Lung (tissue), 12 donors: ENCODE measurements around the gene ZNF726. TPM values are rescaled to one million over a fixed set of nuclear protein-coding genes. Genes with fewer than 3 reads are reported as not detected.

Experiments used
- ATAC-seq: fragments of 200-7000 bp; cut with Tn5 transposase; one replicate; pipeline ENCODE4 v1.9.1; 2020; ENCODE audit warnings: moderate number of reproducible peaks; ENCODE audit not compliant: insufficient read depth, low FRiP score
- DNase-seq, 3 donors: peaks; one replicate each; pipeline ENCODE4 v3.0.0-alpha.2; 2013 to 2017
- H3K27ac ChIP-seq, 2 donors: one replicate each; pipeline ENCODE4 v1.5.1; 2013; ENCODE audit warnings: mild to moderate bottlenecking in 2 of 2, moderate library complexity in 2 of 2, control low read depth in 1 of 2, inconsistent platforms in 1 of 2, low read depth in 1 of 2, low read length in 1 of 2
- H3K27me3 ChIP-seq, 3 donors: one replicate each; pipeline ENCODE4 v1.5.1; 2013; ENCODE audit warnings: low read length in 2 of 3; ENCODE audit not compliant: control insufficient read depth in 3 of 3, insufficient read depth in 3 of 3
- H3K36me3 ChIP-seq, 4 donors: one replicate each; pipeline ENCODE4 v1.5.1; 2013; ENCODE audit warnings: low read length in 4 of 4, mild to moderate bottlenecking in 1 of 4, moderate library complexity in 1 of 4; ENCODE audit not compliant: control insufficient read depth in 4 of 4, insufficient read depth in 4 of 4
- H3K4me1 ChIP-seq, 5 donors: one replicate each; pipeline ENCODE4 v1.5.1; 2013; ENCODE audit warnings: low read length in 5 of 5, mild to moderate bottlenecking in 2 of 5, moderate library complexity in 1 of 5; ENCODE audit not compliant: control insufficient read depth in 5 of 5, insufficient read depth in 5 of 5
- H3K4me3 ChIP-seq: one replicate; pipeline ENCODE4 v1.5.1; 2013; ENCODE audit warnings: mild to moderate bottlenecking, control low read depth, moderate library complexity
- H3K9ac ChIP-seq, 2 donors: one replicate each; pipeline ENCODE4 v1.5.1; 2013; ENCODE audit warnings: low read length in 2 of 2, control low read depth in 1 of 2; ENCODE audit not compliant: insufficient read depth in 1 of 2
- H3K9me3 ChIP-seq, 4 donors: one replicate each; pipeline ENCODE4 v1.5.1; 2013; ENCODE audit warnings: low read length in 3 of 4, mild to moderate bottlenecking in 1 of 4, moderate library complexity in 1 of 4; ENCODE audit not compliant: control insufficient read depth in 4 of 4, insufficient read depth in 3 of 4
- CTCF ChIP-seq: IDR thresholded peaks from 2 replicates; pipeline ENCODE4 v1.5.1; 2012; ENCODE audit warnings: mild to moderate bottlenecking; ENCODE audit errors: control extremely low read depth, extremely low read depth
- WGBS, 2 donors: extraction: QIAGEN DNeasy Blood & Tissue Kit; methylation state at CpG; one replicate each; pipeline ENCODE4 v1.1.7; 2013; 5-methylcytosine and 5-hydroxymethylcytosine counted together
- polyA plus RNA-seq, 2 donors: library from polyadenylated mRNA; stranded (reverse); fragments of 200-250 nt; gene quantifications; one replicate each; pipeline ENCODE4 v1.2.1, GENCODE V29; 2013
- total RNA-seq, 2 donors: library from RNA; depleted of rRNA in 1 of 2; stranded (reverse); fragments of >200 nt in 1 of 2; gene quantifications; one replicate each; pipeline ENCODE4 v1.2.1, GENCODE V29; 2014 to 2021
- donor health status: control.
- donor health status: control.
- donor health status: Bipolar disorder and iron deficiency.
- donor health status: healthy.
- donor health status: DM: yes; HTN: yes; CAD: no.

Gene ZNF726
- total and polyA plus RNA-seq, 4 donors, result 0.78 to 10.8 (median 4.1) TPM

- no peak overlapping the region for H3K4me3 ChIP-seq
- no peak for ATAC-seq
- peaks cover 0 to 10% (median 3%) of the 10 kb centered on the region in 5 donors for H3K4me1 ChIP-seq
- no peak for TF ChIP-seq CTCF
- H3K36me3 ChIP-seq, result peaks cover 0 to 6% (median 4%) of the 10 kb centered on the region in 4 donors
- H3K9ac ChIP-seq, result no peak overlapping the region
- no peak for DNase-seq
- no peaks in the 10 kb centered on the region for H3K9me3 ChIP-seq
- H3K27ac ChIP-seq, result no peak overlapping the region
- no peaks in the 10 kb centered on the region for H3K27me3 ChIP-seq
Observed at GRCh38 chr19:23916991-23917390, 2.3 kb downstream of the ZNF726 start.

GRCh38 chr19:23917856-23918255 is 3.2 kb downstream of the ZNF726 start:
- peak; percentile 68 for ATAC-seq
- WGBS, 2 donors, result 67 to 87% methylated on average over 5 of the region's 5 CpGs
- no peak overlapping the region for H3K4me3 ChIP-seq

GRCh38 chr19:23925285-23925684 is 10.6 kb downstream of the ZNF726 start:
- ATAC-seq, result no peak
- peaks cover 0 to 6% (median under 1%) of the 10 kb centered on the region in 4 donors for H3K9me3 ChIP-seq
- 97 to 98% methylated on average over 5 of the region's 5 CpGs for WGBS, 2 donors

More at GRCh38 chr19:23917856-23918255, 3.2 kb downstream of the ZNF726 start:
- peak; percentile 74 to 87 (median 79) for DNase-seq
- Histone ChIP-seq H3K27ac (no peak overlapping the region), H3K27me3 (no peaks in the 10 kb centered on the region), H3K9ac (no peak overlapping the region), H3K9me3 (peaks cover 0 to 2% (median 0%) of the 10 kb centered on the region in 4 donors), H3K36me3 (peaks cover 0 to 6% (median 4%) of the 10 kb centered on the region in 4 donors), H3K4me1 (peaks cover 0 to 10% (median 3%) of the 10 kb centered on the region in 5 donors)
- TF ChIP-seq CTCF, result no peak

More at GRCh38 chr19:23925285-23925684, 10.6 kb downstream of the ZNF726 start:
- TF ChIP-seq CTCF, result no peak
- H3K4me1 ChIP-seq, result no peaks in the 10 kb centered on the region
- H3K36me3 ChIP-seq, result peaks cover 0 to 4% (median 3%) of the 10 kb centered on the region in 4 donors
- no peak overlapping the region for H3K27ac ChIP-seq
- H3K27me3 ChIP-seq, result no peaks in the 10 kb centered on the region
- H3K4me3 ChIP-seq, result no peak overlapping the region
- no peak overlapping the region for H3K9ac ChIP-seq
- no peak for DNase-seq
